Right lobe of liver (tissue), 6 donors: Measurements from ENCODE around the gene MTAP. TPM values are rescaled to one million over a fixed set of nuclear protein-coding genes. Genes with fewer than 3 reads are reported as not detected.

ENCODE experiments used
- ATAC-seq, 4 donors: fragments of 200-7000 bp; cut with Tn5 transposase; one replicate each; pipeline ENCODE4 v1.9.1; 2020; ENCODE audit warnings: mild to moderate bottlenecking in 4 of 4, moderate library complexity in 4 of 4
- DNase-seq, 3 donors: peaks; one replicate each; pipeline ENCODE4 v3.0.0-alpha.2; 2020
- H3K27ac ChIP-seq, 3 donors: fragments of 200-600 bp; one replicate each; pipeline ENCODE4 v1.8.0; 2022
- H3K27me3 ChIP-seq, 2 donors: fragments of 200-600 bp; one replicate each; pipeline ENCODE4 v1.8.0; 2022
- H3K36me3 ChIP-seq, 4 donors: fragments of 200-600 bp; sonication (generic) in 1 of 4; one replicate each; pipeline versions ENCODE4 v1.5.1 to v1.8.0; 2017 to 2022; ENCODE audit warnings: control low read depth in 1 of 4
- H3K4me1 ChIP-seq, 4 donors: fragments of 200-600 bp; sonication (generic) in 1 of 4; one replicate each; pipeline versions ENCODE4 v1.5.1 to v1.8.0; 2017 to 2022; ENCODE audit warnings: control low read depth in 1 of 4
- H3K4me3 ChIP-seq, 3 donors: fragments of 200-600 bp; one replicate each; pipeline ENCODE4 v1.8.0; 2022
- H3K9me3 ChIP-seq, 4 donors: fragments of 200-600 bp; sonication (generic) in 1 of 4; one replicate each; pipeline versions ENCODE4 v1.5.1 to v1.8.0; 2017 to 2022; ENCODE audit warnings: control low read depth in 1 of 4
- POLR2A ChIP-seq: fragments of 450-650 bp; IDR thresholded peaks from one replicate; pipeline ENCODE4 v1.6.1; 2017; ENCODE audit warnings: antibody characterized with exemption, mild to moderate bottlenecking
- WGBS: methylation state at CpG from one replicate; pipeline ENCODE4 v1.1.6; 2018; ENCODE audit warnings: low coverage, low lambda C conversion rate; ENCODE audit not compliant: insufficient coverage; ENCODE audit errors: missing lambda C conversion rate; 5-methylcytosine and 5-hydroxymethylcytosine counted together
- intact Hi-C, 2 donors: fragments of 100-400 bp; cut with DNase I; formaldehyde crosslinking; loops; one replicate each; pipeline versions ENCODE4 v1.11.2 to v1.14.1; 2022
- total RNA-seq, 6 experiments: library from RNA; depleted of rRNA in 2 of 6; stranded (reverse); fragments of >200 nt in 2 of 6; fragmentation: NEBNext Ultra II Directional in 3 of 6; extraction: Animal tissue kit (Norgen Biotek cat#: 25700) in 3 of 6; gene quantifications; one replicate each; pipeline versions ENCODE4 v1.1.0 to v1.2.4, GENCODE V29; 2016 to 2023
- TF ChIP-seq, protein P1 (sequence below), 4 donors: fragments of 200-600 bp in 3 of 4; fragments of 450-650 bp in 1 of 4; IDR thresholded peaks; one replicate each; pipeline versions ENCODE4 v1.5.1 to v1.8.0; 2016 to 2022; ENCODE audit warnings: antibody characterized with exemption in 4 of 4, mild to moderate bottlenecking in 2 of 4
- donor health status: DM: no; HTN: yes; CAD: no.
- donor health status: DM: no; HTN: no; CAD: no.
- donor health status: DM: no; HTN: no; CAD: no.
- donor health status: DM: no; HTN: yes; CAD: no.
- donor health status: DM: no; HTN: yes; CAD: no.

The MTAP gene
- total RNA-seq, 6 experiments from 2014 or later, result 18.1 to 23.7 (median 20.5) TPM

DNA sequence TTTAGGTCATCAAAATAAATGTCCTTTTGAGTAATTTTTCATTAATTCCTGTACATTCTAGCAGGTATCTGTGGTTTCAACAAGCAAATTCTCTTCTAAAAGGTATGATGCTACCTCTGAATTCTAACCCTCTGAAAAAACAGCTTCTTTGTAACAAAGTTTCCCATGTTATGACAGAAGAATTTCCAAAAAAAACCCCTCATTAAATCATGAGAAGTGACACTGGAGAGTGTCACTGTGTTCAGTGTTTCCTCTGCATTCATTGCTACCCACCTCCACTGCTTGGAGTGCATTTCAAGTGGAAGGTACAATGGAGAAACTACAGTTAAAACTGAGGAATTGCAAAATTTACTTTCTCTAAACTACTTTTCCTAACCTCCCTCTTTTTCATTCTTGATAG is 181.7 kb downstream of the MTAP start:
- H3K27me3 ChIP-seq, result peaks cover 0 to 15% of the 10 kb centered on the region in 2 donors
- intact Hi-C loops, result no loop called here
- no peak for ATAC-seq

DNA sequence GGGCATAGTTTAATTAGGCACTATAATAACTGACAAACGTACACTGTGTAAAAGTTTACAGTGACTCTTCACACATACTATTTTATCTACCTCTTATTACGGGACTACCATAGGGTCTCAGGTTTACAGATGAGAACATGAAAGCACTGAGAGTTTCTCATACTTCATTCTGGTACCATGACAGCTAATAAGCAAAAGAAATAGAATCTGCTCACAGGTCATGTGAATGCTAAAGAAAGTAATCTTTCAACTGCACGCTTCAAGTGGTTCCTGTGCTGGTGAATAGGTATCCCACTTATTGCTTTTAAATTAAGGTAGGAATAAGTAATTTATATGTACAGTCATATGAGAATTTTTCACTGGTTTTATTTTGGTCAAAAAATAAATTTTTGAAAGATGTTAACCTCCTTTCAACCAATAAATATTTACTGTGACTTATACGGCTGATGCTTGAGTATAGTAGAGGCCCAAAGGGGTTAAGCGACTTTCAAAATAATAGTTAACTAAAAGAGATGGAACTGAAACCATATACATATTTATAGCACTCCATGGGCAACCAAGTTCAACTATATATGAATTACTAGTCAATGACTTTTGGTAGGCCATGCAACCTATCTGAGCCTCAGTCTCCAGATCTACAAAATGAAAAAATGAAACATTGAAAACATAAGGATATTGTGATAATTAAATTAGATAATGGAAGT is 183.7 kb downstream of the MTAP start:
- intact Hi-C loops, result no loop called here
- ATAC-seq, result no peak

More for the DNA sequence above, 181.7 kb downstream of the MTAP start:
- H3K9me3 ChIP-seq, result no peaks in the 10 kb centered on the region
- H3K27ac ChIP-seq, result no peak overlapping the region
- H3K36me3 ChIP-seq, result no peaks in the 10 kb centered on the region
- TF ChIP-seq POLR2A, result no peak
- TF ChIP-seq, protein P1, sequence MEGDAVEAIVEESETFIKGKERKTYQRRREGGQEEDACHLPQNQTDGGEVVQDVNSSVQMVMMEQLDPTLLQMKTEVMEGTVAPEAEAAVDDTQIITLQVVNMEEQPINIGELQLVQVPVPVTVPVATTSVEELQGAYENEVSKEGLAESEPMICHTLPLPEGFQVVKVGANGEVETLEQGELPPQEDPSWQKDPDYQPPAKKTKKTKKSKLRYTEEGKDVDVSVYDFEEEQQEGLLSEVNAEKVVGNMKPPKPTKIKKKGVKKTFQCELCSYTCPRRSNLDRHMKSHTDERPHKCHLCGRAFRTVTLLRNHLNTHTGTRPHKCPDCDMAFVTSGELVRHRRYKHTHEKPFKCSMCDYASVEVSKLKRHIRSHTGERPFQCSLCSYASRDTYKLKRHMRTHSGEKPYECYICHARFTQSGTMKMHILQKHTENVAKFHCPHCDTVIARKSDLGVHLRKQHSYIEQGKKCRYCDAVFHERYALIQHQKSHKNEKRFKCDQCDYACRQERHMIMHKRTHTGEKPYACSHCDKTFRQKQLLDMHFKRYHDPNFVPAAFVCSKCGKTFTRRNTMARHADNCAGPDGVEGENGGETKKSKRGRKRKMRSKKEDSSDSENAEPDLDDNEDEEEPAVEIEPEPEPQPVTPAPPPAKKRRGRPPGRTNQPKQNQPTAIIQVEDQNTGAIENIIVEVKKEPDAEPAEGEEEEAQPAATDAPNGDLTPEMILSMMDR (IDR thresholded peaks at IDR 0.05), result no peak
- H3K4me3 ChIP-seq, result no peak overlapping the region
- H3K4me1 ChIP-seq, result no peaks in the 10 kb centered on the region
- DNase-seq, result no peak

More for the DNA sequence above, 183.7 kb downstream of the MTAP start:
- TF ChIP-seq POLR2A, result no peak
- TF ChIP-seq, protein P1 (IDR thresholded peaks at IDR 0.05), result no peak
- no peak for DNase-seq
- Histone ChIP-seq H3K4me3 (no peak overlapping the region), H3K36me3 (no peaks in the 10 kb centered on the region), H3K4me1 (no peaks in the 10 kb centered on the region), H3K27me3 (peaks cover 0 to 20% of the 10 kb centered on the region in 2 donors), H3K9me3 (no peaks in the 10 kb centered on the region), H3K27ac (no peak overlapping the region)
- WGBS, result 76% methylated on average over 5 of the region's 5 CpGs

Other genes with a start within 250 kb of the MTAP start
- 1 to 10 TPM in 3 of 6 experiments, under 1 TPM in 2, not detected in 1; 0.30 to 1.4 (median 1.2) TPM for gene CDKN2A, start 191.8 kb downstream of the MTAP start, total RNA-seq
- under 1 TPM in 4 of 6 experiments, not detected in 2; 0.13 to 0.37 (median 0.21) TPM for gene CDKN2B-AS1, start 192.2 kb downstream of the MTAP start, total RNA-seq
- 1 to 10 TPM in 5 of 6 experiments, under 1 TPM in 1; 0.64 to 4.2 (median 1.8) TPM for gene CDKN2B, start 206.7 kb downstream of the MTAP start, total RNA-seq